Measurements from ENCODE around the gene XRCC5. TPM values are rescaled to one million over a fixed set of nuclear protein-coding genes. Genes with fewer than 3 reads are reported as not detected.
"Not testable (repeated sequence)": the region's sequence is repeated elsewhere in the genome, so short reads cannot be mapped to it uniquely, and the experiment has no call there.

Gene XRCC5
- total and polyA plus RNA-seq, 8 donors: 212 to 302 (median 262) TPM

GRCh38 chr2:216205486-216205885, 96.3 kb downstream of the XRCC5 start:
- Histone ChIP-seq H3K4me3 (no peak overlapping the region), H3K27ac (no peak overlapping the region), H3K4me1 (peaks cover 0 to 4% of the 10 kb centered on the region in 2 donors), H3K9me3 (no peaks in the 10 kb centered on the region), H3K36me3 (peaks cover 8 to 100% of the 10 kb centered on the region in 2 donors), H3K27me3 (no peaks in the 10 kb centered on the region)
- intact Hi-C loops (cut with DNase I): no loop called here
- peak; percentile 34 for ATAC-seq
- TF ChIP-seq, protein P1, sequence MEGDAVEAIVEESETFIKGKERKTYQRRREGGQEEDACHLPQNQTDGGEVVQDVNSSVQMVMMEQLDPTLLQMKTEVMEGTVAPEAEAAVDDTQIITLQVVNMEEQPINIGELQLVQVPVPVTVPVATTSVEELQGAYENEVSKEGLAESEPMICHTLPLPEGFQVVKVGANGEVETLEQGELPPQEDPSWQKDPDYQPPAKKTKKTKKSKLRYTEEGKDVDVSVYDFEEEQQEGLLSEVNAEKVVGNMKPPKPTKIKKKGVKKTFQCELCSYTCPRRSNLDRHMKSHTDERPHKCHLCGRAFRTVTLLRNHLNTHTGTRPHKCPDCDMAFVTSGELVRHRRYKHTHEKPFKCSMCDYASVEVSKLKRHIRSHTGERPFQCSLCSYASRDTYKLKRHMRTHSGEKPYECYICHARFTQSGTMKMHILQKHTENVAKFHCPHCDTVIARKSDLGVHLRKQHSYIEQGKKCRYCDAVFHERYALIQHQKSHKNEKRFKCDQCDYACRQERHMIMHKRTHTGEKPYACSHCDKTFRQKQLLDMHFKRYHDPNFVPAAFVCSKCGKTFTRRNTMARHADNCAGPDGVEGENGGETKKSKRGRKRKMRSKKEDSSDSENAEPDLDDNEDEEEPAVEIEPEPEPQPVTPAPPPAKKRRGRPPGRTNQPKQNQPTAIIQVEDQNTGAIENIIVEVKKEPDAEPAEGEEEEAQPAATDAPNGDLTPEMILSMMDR (IDR thresholded peaks at IDR 0.05): no peak
- no peak for DNase-seq

- no peak overlapping the region for H3K27ac ChIP-seq
- no peaks in the 10 kb centered on the region for H3K27me3 ChIP-seq
- peaks cover 0 to 4% of the 10 kb centered on the region in 2 donors for H3K4me1 ChIP-seq
- intact Hi-C loops (cut with DNase I): no loop called here
- H3K9me3 ChIP-seq: no peaks in the 10 kb centered on the region
- DNase-seq: no peak
- ATAC-seq: no peak
- TF ChIP-seq, protein P1 (IDR thresholded peaks at IDR 0.05): no peak
- no peak overlapping the region for H3K4me3 ChIP-seq
- H3K36me3 ChIP-seq: peaks cover 8 to 95% of the 10 kb centered on the region in 2 donors
Observed at GRCh38 chr2:216206041-216206703, 97.0 kb downstream of the XRCC5 start.

DNA sequence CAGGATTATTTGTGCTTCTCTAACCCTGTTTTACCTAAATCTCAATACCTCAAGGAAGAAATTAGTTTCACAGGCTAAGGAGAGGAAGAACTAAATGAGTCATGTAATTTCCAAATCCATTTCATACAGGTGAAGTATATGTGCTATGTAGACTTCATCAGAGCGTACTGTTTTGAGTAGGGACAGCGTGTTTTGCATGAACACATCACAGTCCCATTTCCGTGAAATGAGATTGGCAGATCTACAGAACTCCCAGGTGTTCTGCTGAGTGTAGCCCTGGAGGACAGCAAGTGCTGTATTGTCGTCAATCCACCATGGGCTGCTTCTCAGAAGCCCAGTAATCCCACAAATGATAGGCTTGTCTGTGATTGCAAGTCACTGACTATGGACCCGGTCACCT, 97.7 kb downstream of the XRCC5 start:
- H3K27ac ChIP-seq: no peak overlapping the region
- H3K27me3 ChIP-seq: no peaks in the 10 kb centered on the region
- peaks cover 8 to 89% of the 10 kb centered on the region in 2 donors for H3K36me3 ChIP-seq
- intact Hi-C loops (cut with DNase I): no loop called here
- DNase-seq: no peak
- H3K4me1 ChIP-seq: peaks cover 0 to 4% of the 10 kb centered on the region in 2 donors
- no peak for ATAC-seq
- H3K9me3 ChIP-seq: no peaks in the 10 kb centered on the region
- H3K4me3 ChIP-seq: no peak overlapping the region
- TF ChIP-seq, protein P1 (IDR thresholded peaks at IDR 0.05): no peak

DNA sequence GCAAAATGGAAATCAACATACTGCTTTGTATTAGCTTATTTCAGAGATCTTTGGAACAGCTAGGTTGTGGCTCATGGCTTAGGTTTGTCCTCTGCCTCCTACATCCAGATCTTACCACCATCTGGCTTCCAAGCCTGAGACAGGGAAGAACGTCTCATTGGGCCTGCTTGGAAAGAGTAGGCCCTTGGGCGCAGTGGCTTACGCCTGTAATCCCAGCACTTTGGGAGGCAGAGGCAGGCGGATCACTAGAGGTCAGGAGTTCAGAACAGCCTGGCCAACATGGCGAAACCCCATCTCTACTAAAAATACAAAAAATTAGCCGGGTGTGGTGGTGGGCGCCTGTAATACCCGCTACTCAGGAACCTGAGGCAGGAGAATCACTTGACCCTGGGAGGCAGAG, 99.5 kb downstream of the XRCC5 start:
- ATAC-seq; H3K4me1 ChIP-seq; H3K9me3 ChIP-seq; H3K27me3 ChIP-seq; intact Hi-C loops (cut with DNase I); H3K27ac ChIP-seq; H3K4me3 ChIP-seq: not testable (repeated sequence)
- H3K36me3 ChIP-seq: peaks cover 8 to 70% of the 10 kb centered on the region in 2 donors
- DNase-seq: peak in 1 of 4 donors; percentile 18

DNA sequence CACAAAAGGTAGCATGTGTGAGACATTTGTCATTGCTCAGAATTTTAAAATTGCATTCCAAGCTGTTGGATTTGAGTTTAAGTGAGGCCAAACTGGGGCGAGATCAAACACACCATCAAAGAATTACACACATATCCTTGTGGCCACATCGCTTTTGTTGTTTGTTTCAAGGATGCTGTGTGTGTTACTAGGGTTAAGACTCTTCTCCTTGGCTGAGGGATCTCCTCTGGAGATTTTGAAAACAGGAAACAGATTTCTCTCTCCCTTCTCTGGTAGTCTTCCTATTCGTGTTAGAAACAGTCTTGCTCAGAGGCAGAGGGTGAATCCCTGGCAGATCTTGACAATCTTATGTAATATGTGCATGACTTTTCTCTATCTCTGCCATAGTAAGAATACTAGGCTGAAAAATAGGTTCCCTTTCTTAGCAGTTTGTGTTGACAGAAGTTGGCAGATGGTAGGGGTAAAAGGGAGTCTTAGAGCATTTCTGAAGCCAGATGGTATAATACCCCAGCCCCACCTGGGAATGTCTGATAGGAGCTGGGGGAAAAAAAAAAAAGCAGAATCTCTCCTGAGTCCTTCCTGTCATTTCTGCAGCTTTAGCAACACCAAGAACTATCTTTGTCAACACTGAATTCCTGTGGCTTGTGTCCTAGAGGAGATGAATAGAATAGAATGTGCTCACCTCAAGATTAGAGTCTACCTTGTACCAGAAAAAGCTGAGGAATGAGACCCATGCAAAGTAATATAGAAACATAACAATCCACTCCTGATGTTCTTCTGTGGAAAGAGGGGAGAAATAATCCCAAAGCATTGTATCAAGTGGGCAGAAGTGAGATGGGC, 101.8 kb downstream of the XRCC5 start:
- Histone ChIP-seq H3K27ac (peak overlapping the region in 1 of 2 donors; percentile 2), H3K36me3 (peaks cover 0 to 49% of the 10 kb centered on the region in 2 donors), H3K9me3 (no peaks in the 10 kb centered on the region), H3K4me1 (peaks cover 0 to 4% of the 10 kb centered on the region in 2 donors), H3K4me3 (no peak overlapping the region), H3K27me3 (no peaks in the 10 kb centered on the region)
- TF ChIP-seq, protein P1 (IDR thresholded peaks at IDR 0.05): no peak
- intact Hi-C loops (cut with DNase I): no loop called here
- DNase-seq (no peak), ATAC-seq (no peak)
